Measurements from ENCODE around the gene SASH1. TPM values are rescaled to one million over a fixed set of nuclear protein-coding genes. Genes with fewer than 3 reads are reported as not detected.

SASH1 gene
- polyA plus RNA-seq, 1 experiment, result 32.2 TPM

DNA sequence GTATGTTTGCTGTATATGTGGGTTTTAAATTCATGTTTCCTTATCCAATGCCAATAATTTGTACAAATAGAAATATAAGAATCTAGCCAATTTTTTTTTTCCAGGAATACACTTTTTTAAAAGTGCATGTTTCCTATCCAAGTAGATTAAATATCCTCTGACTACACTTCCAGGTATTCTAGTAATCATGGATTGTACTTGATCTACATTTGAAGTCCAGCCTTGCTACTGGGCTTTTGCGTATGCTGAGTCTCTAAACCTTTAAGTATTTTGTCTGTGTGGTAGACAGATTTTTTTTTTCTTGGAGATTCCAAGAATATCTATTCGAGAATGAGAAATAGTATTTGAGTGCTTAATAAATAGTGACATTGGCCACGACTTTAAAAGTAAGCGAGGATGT is 188.3 kb downstream of the SASH1 start:
- TF ChIP-seq CTCF (IDR thresholded peaks at IDR 0.05; ENCODE audit: insufficient read depth, low read depth, low read length), result no peak
- Histone ChIP-seq H3K36me3 (ENCODE audit: control insufficient read depth, insufficient read depth, low read length) (peaks cover 21% of the 10 kb centered on the region), H3K27me3 (ENCODE audit: control insufficient read depth, insufficient read depth, low read length) (no peaks in the 10 kb centered on the region), H3K4me3 (ENCODE audit: low read depth, low read length) (0 out of 2 replicates have a peak overlapping the region, but pooled peaks have one; percentile 2)
- ChIA-PET CTCF (no interaction called here), POLR2A (interaction anchor here (0.6 to 1.0 kb wide), 2 partner anchors 8 to 9 kb away, joined by 3 read pairs; no protein-coding TSS in a partner anchor)
- no peak for DNase-seq (ENCODE audit: low read depth)

- Histone ChIP-seq H3K27me3 (ENCODE audit: control insufficient read depth, insufficient read depth, low read length) (no peaks in the 10 kb centered on the region), H3K4me3 (ENCODE audit: low read depth, low read length) (no peak overlapping the region), H3K36me3 (ENCODE audit: control insufficient read depth, insufficient read depth, low read length) (peaks cover 19% of the 10 kb centered on the region)
- CTCF ChIA-PET, result no interaction called here
- no peak for DNase-seq (ENCODE audit: low read depth)
- no peak for TF ChIP-seq CTCF (IDR thresholded peaks at IDR 0.05; ENCODE audit: insufficient read depth, low read depth, low read length)
- POLR2A ChIA-PET, result no interaction called here
Measured at GRCh38 chr6:148532698-148533097, 190.1 kb downstream of the SASH1 start.

GRCh38 chr6:148533309-148534107 is 190.9 kb downstream of the SASH1 start:
- CTCF ChIA-PET, result no interaction called here
- H3K27me3 ChIP-seq (ENCODE audit: control insufficient read depth, insufficient read depth, low read length), result no peaks in the 10 kb centered on the region
- no peak for DNase-seq (ENCODE audit: low read depth)
- TF ChIP-seq CTCF (IDR thresholded peaks at IDR 0.05; ENCODE audit: insufficient read depth, low read depth, low read length), result no peak
- no peak overlapping the region for H3K4me3 ChIP-seq (ENCODE audit: low read depth, low read length)
- H3K36me3 ChIP-seq (ENCODE audit: control insufficient read depth, insufficient read depth, low read length), result peaks cover 22% of the 10 kb centered on the region
- POLR2A ChIA-PET, result no interaction called here

- Histone ChIP-seq H3K36me3 (ENCODE audit: control insufficient read depth, insufficient read depth, low read length) (peaks cover 24% of the 10 kb centered on the region), H3K27me3 (ENCODE audit: control insufficient read depth, insufficient read depth, low read length) (no peaks in the 10 kb centered on the region), H3K4me3 (ENCODE audit: low read depth, low read length) (no peak overlapping the region)
- DNase-seq (ENCODE audit: low read depth), result no peak
- no peak for TF ChIP-seq CTCF (IDR thresholded peaks at IDR 0.05; ENCODE audit: insufficient read depth, low read depth, low read length)
- CTCF ChIA-PET, result interaction anchor here (0.7 kb wide), 1 partner anchor 25 kb away, joined by 3 read pairs; no protein-coding TSS in a partner anchor
- POLR2A ChIA-PET, result no interaction called here
Measured at GRCh38 chr6:148534871-148535270, 192.2 kb downstream of the SASH1 start.

- no peak for DNase-seq (ENCODE audit: low read depth)
- no peak for TF ChIP-seq CTCF (IDR thresholded peaks at IDR 0.05; ENCODE audit: insufficient read depth, low read depth, low read length)
- H3K27me3 ChIP-seq (ENCODE audit: control insufficient read depth, insufficient read depth, low read length), result no peaks in the 10 kb centered on the region
- ChIA-PET POLR2A (no interaction called here), CTCF (interaction anchor here (0.7 kb wide), 1 partner anchor 25 kb away, joined by 3 read pairs; no protein-coding TSS in a partner anchor)
- H3K36me3 ChIP-seq (ENCODE audit: control insufficient read depth, insufficient read depth, low read length), result peaks cover 26% of the 10 kb centered on the region
- no peak overlapping the region for H3K4me3 ChIP-seq (ENCODE audit: low read depth, low read length)
Measured at GRCh38 chr6:148535381-148535780, 192.7 kb downstream of the SASH1 start.

All from BJ (cell line).